HG03159 (cell line): Measurements from ENCODE around the gene INSL6.
"Not testable (repeated sequence)": the region's sequence is repeated elsewhere in the genome, so short reads cannot be mapped to it uniquely, and the experiment has no call there.

Source experiments
- ATAC-seq: cut with Tn5 transposase; IDR thresholded peaks from one replicate; pipeline ENCODE4 v1.9.1; 2021; ENCODE audit warnings: mild to moderate bottlenecking, moderate library complexity; ENCODE audit not compliant: unreplicated experiment

INSL6 gene, protein sequence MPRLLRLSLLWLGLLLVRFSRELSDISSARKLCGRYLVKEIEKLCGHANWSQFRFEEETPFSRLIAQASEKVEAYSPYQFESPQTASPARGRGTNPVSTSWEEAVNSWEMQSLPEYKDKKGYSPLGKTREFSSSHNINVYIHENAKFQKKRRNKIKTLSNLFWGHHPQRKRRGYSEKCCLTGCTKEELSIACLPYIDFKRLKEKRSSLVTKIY

DNA sequence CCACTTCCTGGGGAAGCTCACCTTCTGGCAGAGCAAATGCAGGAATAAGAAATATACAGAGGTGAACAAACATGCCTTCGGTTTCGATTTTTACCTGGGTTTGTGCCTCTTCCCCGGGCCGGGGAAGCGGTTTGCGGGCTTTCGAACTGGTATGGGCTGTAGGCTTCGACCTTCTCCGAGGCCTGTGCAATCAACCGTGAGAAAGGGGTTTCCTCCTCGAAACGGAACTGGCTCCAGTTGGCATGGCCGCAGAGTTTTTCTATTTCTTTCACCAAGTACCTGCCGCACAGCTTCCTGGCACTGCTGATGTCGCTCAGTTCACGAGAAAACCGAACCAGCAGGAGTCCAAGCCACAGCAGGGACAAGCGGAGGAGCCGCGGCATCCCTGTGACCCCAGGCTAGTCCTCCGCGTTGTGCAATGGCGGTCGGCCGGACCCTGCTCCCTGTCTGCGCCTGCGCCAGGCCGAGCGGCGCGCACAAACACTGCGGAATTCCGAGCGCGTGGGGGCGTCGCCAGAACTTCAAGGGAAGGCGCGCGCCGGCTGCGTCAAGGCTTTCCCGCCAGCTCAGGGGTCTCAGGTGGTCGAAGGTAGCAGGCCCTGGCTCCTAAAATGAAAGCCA lies at the start of gene INSL6:
Gene INSL6, minus strand, starts transcription at position 420 of the 621 bp plus-strand sequence. Its CDS starts 37 bp downstream, at position 383.
- ATAC-seq, result no peak

DNA sequence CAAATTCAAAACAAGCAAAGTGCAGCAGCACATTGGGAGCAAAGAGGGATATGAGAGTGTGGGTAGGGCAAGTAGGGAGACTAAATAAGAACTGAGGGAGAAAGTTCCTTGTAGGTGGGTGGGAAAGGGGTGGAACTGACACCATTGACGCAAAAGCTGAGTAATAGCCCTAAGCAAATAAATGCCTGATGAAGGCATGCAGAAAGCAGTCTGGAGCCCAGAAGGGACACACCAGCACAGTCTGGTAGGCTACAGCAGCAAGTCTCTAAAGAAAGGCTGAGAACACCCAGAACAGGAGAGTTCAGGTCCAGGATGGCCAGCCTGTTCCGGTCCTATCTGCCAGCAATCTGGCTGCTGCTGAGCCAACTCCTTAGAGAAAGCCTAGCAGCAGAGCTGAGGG lies 45.8 kb upstream of the INSL6 start, which contains the start of gene INSL4:
Gene INSL4, plus strand, starts transcription at position 208 of the 400 bp plus-strand sequence. Its CDS starts 105 bp downstream, at position 313.
- ATAC-seq, result no peak

DNA sequence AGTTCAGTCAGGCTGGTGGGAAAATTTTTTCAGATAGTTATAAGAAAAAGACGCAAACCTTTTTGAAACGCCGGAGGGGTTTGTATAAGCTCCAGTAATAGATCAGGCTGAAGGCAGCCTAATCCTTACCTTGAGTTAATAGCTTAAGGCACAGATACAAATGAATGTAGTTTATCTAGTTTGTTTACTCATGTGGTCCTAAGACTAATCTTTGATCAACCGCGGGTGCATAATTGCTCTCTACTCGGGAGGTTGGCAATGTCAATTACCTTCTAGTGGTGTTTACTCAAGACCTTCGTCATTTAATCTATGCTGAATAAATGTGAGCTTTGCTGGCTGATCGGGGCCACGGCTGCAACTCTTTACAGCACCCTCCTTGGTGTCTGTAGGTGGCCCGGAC lies 45.1 kb upstream of the INSL6 start:
- ATAC-seq, result no peak

- no peak for ATAC-seq
Observed at GRCh38 chr9:5205071-5205470, 19.6 kb upstream of the INSL6 start.

GRCh38 chr9:5195463-5195862 lies 10.0 kb upstream of the INSL6 start:
- no peak for ATAC-seq

GRCh38 chr9:5193345-5193744 lies 7.9 kb upstream of the INSL6 start:
- ATAC-seq, result no peak

GRCh38 chr9:5191985-5192384 lies 6.5 kb upstream of the INSL6 start:
- no peak for ATAC-seq

DNA sequence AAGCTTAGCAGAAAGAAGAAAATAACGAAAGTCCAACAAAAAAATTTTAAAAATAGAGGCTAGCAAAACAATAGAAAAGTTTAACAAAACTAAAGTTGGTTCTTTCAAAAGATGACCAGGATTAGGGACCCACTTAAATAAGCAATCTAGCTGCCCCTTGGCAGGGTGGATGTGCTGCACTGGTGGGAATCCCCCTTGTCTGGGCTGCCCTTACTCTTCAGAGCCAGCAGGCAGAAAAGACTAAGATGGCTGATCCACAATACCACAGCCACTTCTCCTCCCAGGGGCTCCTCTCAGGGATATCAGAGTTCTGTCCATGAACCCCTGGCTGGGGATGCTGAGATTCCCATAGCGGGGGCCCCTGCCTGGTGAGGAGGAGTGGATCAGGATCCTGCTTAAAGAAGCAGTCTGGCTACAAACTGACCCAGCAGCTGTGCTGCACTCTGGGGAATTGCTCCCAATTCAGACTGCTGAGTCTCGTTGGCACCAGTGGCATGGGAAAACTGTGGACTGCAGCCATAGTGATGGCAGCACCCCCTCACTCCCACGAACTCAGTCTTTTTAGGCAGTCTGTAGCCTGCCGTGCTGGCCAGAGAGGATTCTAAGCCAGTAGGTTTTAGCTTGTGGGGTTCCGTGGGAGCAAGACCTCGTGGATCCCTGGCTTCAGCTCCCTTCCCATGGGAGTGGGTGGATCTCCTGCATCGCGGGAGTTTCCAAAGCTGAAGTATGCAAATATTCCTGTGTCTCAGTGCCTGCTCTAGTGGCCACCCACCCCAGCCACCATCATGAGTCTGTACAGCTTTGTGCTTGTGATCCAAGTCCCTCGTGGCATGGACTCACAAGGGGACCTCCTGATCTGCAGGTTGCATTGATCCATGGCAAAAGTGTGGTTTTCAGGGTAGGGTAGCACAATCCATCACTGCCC lies 2.9 kb upstream of the INSL6 start:
- no peak for ATAC-seq

GRCh38 chr9:5186416-5187169 lies 1.2 kb upstream of the INSL6 start:
- no peak for ATAC-seq

DNA sequence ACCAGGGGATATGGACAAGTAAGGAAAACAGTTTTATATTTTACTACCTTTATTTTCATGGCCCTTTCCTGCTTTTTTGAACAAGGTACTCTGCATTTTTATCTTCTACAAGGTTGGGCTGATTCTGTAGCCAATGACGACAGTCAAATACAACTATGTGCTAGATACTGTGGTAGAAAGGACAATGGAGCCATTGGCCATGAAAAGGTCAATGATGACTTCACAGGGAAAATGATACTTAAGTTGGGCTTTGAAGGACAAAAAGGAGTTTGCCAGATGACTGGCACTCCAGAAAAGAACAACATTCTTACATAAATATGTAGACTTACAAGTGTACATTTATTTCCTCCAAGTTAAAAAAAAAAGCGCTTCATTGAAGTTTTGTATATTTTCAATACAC lies 663 bp downstream of the INSL6 start:
- ATAC-seq, result no peak

- ATAC-seq, result not testable (repeated sequence)
Observed at GRCh38 chr9:5180631-5181030, 4.8 kb downstream of the INSL6 start.

DNA sequence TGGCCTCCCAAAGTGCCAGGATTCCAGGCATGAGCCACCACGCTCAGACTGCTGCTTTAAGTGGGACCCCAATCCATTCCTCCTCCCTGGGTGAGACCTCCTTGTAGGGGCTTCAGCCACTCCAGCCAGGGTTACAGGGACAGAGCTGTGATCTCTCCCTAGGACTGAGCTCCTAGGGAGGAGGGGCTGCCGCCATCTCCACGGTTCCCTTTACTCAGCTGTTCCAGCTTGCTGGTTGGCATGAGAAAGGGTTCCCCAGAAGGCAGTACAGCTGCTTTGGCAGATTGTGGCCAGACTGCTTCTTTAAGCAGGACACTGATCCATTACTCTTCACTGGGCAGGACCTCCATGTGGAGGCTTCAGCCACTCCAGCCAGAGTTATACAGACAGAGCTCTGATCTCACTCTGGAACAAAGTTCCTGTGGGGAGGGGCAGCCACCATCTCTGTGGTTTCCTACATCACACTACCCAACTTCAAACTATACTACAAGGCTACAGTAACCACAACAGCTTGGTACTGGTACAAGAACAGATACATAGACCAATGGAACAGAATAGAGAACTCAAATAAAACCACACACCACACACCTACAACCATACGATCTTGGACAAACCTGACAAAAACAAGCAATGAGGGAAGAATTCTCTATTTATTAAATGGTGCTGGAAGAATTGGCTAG lies 7.2 kb downstream of the INSL6 start:
- ATAC-seq, result no peak

- ATAC-seq, result no peak
Observed at GRCh38 chr9:5146241-5146640, 39.2 kb downstream of the INSL6 start.

- no peak for ATAC-seq
Observed at GRCh38 chr9:5144217-5144616, 41.2 kb downstream of the INSL6 start.

GRCh38 chr9:5140151-5140550 lies 45.3 kb downstream of the INSL6 start:
- ATAC-seq, result no peak

- no peak for ATAC-seq
Observed at GRCh38 chr9:5122516-5122915, 62.9 kb downstream of the INSL6 start.

DNA sequence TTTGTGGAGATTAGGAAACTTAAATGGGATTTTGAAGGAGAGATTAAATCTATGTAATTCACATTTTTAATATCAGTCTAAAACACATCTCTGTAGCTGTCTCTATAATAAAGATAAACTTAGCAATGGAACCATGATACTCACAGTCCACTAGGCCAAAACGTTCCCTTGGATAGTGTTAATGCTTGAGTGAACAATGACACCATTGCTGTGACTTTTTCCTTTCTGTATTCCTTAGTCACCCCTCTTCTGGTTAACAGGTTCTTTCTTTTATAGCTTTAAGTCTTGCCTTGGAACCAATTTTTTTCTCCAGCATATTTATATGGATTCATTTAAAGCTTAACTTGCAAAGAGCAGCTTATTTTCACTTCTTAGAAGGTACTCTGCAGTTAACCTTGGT lies 63.3 kb downstream of the INSL6 start:
- no peak for ATAC-seq

- ATAC-seq, result no peak
Observed at GRCh38 chr9:5113994-5114748, 71.3 kb downstream of the INSL6 start.
